ENCODE results near the gene RPL13. TPM values are rescaled to one million over a fixed set of nuclear protein-coding genes. Genes with fewer than 3 reads are reported as not detected.

The RPL13 gene
- total RNA-seq, 2 experiments from 2014 or later = 1,763 to 2,076 TPM

Other genes with a start within 250 kb of the RPL13 start
- 100 to 1,000 TPM; 158 to 178 TPM for gene ANKRD11, start 70.1 kb upstream of the RPL13 start, total RNA-seq
- gene SPG7, start 52.3 kb upstream of the RPL13 start, total RNA-seq = 100 to 1,000 TPM in 1 of 2 experiments, 10 to 100 TPM in 1; 88.3 to 101 TPM
- gene CPNE7, start 15.1 kb downstream of the RPL13 start, total RNA-seq = 1 to 10 TPM; 5.1 to 5.7 TPM
- gene DPEP1, start 53.0 kb downstream of the RPL13 start, total RNA-seq = not detected
- 100 to 1,000 TPM in 1 of 2 experiments, 10 to 100 TPM in 1; 77.6 to 102 TPM for gene CHMP1A, start 97.0 kb downstream of the RPL13 start, total RNA-seq
- 10 to 100 TPM; 14.5 to 14.8 TPM for gene SPATA33, start 97.2 kb downstream of the RPL13 start, total RNA-seq
- 10 to 100 TPM; 83.1 to 96.8 TPM for gene CDK10, start 126.0 kb downstream of the RPL13 start, total RNA-seq
- gene SPATA2L, start 141.0 kb downstream of the RPL13 start, total RNA-seq = 1 to 10 TPM; 5.3 to 8.0 TPM
- 10 to 100 TPM; 10.8 to 13.4 TPM for gene VPS9D1, start 160.2 kb downstream of the RPL13 start, total RNA-seq
- gene ZNF276, start 160.9 kb downstream of the RPL13 start, total RNA-seq = 10 to 100 TPM; 79.5 to 96.5 TPM